HG03439 (cell line): ENCODE measurements around the gene NARF.

Experiments used
- ATAC-seq: cut with Tn5 transposase; IDR thresholded peaks from one replicate; pipeline ENCODE4 v1.9.1; 2021; ENCODE audit warnings: mild to moderate bottlenecking, moderate library complexity; ENCODE audit not compliant: unreplicated experiment

Gene NARF

DNA sequence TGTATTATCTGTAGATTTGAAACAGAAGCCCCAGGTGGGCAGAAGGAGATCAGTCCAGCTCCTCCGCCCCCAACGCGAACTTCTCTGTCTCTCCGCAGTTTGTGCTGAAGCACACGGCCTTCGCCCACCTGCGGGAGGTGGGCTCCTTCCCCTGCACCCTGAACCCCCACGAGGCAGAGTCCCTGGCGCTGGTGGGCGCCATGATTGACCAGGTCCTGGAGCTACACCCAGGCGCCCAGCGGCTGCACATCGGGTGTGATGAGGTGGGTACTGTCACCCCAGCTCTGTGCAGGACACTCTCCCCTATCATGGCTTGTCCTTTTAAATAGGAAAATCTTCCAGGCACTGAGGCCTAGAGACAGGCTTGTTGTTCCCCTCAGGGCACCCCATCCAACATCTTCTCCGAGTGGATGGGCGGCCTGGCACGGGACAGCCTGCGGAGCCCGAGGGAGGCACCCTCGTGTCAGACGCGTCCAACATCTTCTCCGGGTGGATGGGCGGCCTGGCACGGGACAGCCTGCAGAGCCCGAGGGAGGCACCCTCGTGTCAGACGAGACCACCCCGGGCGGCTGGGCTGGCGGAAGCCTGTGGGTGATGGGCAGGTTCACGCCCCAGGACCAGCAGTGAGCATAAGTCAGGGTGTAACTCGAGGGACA is 24.9 kb upstream of the NARF start:
- ATAC-seq = no peak

DNA sequence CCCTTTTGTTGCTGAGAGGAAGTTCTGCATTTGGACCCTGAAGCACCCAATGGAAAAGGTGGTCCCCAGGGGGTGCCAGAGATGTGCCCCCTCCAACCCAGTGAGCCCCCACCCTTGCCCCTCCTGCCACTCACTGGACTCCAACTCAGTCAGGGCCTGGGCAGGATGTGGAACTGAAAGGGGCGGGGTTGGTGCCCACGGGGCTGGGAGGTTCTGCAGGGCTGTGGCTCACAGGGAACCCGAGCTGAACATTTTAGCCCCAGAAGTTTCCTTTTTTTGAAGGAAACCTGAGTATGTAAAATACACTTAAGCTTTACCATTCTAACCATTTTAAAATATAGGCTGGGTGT is 24.4 kb upstream of the NARF start:
- no peak for ATAC-seq

DNA sequence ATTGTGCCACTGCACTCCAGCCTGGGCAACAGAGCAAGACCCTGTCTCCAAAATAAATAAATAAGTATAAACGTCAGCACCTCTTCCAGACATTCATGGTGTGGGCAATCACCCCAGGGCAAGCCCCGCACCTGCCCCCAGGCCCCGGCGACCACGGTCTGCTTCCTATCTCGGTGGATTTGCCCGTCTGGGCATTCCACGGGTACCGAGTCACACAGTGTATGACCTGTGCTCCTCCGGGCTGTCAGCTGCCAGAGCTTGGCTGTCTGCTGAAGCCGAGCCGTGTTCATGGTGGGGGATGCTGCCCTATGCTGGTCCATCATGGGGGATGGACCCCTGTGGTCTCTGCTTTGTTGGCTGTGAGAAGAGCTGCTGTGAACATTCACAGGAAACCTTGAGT is 23.4 kb upstream of the NARF start:
- ATAC-seq = no peak

DNA sequence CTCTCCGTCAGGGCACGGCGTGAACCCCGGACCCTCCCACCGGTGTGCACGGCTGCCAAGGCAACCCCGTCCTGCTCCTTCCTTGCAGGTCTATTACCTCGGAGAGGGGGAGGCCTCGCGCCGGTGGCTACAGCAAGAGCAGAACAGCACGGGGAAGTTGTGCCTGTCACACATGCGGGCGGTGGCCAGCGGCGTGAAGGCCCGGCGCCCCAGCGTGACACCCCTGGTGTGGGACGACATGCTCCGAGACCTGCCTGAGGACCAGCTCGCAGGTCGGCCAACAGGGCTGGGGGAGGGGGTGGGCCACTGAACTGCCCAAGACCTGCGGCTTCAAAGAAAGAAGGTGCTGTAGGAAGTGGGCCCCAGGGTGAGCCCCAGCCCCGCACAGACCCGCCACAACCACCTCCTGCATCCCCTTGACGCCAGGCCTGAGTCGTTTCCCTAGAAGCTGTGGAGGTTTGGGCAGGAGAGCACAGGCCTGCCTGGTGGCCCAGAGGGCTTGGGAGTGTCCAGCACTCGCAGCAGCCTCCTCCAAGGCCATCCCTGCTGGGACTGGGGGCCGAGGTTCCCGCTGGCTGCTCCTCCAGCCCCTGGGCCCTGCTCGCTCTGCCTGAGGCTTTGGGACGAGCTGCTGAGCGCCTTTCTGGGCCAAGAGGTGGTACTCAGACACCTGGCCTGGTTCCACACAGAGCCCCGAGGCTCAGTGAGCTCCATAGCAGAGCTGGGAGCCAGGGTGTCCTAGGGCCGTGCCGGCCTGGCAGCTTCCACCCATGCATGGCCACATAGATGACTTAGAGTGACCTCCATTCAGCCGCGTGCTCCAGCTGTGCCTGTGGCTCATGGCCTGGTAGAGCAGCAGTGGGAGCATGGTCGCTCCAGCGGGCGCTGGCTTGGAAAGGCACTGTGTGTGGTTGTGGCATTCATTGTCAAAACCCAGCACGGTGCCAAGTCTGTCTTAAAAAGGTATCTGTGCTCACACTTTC is 22.6 kb upstream of the NARF start:
- no peak for ATAC-seq

DNA sequence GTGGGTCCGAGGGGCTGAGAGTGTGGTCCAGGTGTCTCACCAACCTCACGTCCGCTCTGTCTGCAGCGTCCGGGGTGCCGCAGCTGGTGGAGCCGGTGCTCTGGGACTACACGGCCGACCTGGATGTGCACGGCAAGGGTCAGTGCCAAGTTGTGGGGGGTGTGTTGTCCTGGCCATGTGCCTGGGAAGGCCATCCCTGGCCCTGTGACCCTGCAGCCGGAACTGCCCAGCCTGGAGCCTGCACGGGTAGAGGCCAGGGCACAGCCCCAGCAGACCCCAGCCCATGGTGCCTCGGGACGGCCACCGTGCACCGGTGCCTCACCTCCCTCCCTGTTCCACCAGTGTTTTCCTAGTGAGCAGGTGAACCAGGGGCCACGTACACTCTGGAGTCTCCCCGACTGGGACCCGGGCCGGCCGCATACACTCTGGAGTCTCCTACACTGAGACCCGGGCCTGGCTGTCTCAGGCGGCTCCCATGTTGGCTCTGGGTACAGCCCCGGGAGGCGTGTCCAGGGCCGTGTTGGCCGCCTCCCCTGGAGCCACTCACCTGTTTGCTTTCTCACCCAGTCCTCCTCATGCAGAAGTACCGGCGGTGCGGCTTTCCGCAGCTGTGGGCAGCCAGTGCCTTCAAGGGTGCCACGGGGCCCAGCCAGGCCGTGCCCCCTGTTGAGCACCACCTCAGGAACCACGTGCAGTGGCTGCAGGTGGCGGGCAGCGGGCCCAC is 21.8 kb upstream of the NARF start:
- no peak for ATAC-seq

DNA sequence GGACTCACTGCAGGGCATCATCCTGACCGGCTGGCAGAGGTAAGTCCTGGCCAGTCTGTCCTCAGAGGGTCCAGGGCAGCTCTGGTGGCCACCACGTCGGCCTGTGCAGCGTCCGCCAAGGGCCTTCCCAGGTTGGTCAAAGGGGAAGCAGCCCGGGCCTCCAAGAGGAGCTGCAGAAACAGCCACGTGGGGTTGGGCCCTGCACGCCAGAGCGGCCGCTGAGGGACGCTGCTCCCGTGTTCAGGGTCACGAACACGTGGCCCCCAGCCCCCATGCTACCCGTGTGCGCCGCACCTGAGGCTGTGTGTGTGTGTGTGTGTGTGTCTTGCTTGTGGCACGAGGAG is 21.2 kb upstream of the NARF start:
- ATAC-seq = no peak

DNA sequence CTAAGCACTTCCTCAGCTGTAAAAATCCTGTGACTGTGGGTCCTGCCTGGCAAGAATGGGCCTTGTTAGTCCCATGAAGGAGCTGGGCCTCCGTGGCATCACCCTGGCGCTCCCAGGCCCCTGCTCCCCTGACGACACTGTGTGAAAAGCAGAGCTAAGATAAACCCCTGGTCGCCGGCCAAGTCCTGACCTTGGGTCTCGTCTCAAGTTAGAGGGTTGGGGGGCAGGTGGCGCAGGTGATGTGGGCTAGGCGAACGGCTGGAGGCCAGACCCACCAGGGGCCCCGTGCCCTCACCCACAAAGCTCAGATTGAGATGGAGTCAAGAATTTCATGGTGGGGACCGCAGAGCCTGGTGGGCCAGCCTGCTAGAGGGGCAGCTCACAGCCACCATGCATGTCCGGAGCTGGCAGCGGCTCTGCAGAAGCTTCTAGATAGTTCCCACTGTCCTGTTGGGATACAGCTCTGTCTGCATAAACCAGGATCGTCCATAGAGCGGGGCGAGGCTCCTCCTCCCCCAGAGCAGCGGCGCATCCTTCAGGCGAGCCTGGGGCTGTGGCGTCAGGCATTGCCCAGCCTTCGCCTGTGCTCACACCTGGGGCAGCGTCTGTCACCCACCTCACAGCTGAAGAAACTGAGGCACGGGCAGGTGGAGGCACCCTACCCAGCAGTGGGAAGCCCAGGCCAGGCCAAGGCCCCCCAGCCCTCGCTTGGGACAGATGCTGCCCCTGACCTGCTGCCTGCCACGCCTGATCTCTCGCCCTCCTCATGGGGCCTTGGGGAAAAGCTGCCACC is 19.9 kb upstream of the NARF start:
- no peak for ATAC-seq

DNA sequence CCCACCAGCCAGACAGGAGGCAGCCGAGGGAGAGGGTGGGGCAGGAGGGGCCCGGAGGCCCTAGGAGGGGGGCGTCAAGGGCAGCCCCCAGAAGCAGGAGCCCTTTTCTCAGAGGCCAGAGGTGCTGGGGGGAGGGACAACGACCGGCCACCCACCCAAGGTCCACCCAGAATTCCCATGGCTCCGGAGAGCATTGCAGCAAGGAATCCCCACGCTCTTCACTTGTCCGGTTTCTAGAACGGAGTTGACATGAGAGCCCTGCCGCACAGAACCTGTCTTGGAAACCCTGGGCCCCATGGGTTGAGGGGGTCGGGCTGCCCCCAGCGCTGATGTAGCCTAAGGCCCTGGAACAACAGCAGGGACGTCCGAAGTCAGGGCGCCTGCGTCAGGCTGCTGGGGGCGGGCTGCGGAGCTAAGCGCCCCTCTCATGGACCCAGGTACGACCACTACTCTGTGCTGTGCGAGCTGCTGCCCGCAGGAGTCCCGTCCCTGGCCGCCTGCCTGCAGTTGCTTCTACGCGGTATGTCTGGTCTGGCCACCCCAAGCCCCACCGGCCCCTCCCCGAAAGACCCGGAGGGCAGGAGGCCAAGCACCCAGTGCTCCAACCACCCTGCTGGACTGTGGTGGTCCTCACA is 19.2 kb upstream of the NARF start:
- ATAC-seq = no peak

DNA sequence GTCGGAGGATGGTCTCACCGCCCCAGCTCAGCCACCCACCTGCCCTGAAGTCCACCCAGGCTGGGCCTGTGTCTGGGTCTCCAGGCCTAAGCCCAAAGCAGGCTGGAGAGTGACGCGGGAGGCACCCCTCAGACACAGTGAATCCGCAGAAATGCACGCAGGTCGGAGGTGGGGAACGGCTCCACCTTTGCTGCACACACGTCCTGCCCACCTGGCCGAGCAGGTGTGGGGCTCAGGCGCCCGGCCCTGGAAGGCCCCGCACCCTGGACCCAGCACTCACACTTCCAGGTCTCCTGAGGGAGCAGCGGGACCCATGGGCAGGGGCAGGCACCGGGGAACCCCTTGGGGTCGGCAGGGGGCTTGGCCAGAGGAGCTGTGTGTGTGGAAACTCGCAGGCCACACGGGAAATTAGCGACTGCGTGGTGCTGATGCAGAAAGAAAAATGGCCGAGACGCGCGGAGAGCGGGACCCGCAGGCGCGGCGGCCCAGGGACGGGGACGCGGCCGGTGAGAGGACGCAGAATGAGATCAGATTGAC is 18.6 kb upstream of the NARF start:
- ATAC-seq = no peak

DNA sequence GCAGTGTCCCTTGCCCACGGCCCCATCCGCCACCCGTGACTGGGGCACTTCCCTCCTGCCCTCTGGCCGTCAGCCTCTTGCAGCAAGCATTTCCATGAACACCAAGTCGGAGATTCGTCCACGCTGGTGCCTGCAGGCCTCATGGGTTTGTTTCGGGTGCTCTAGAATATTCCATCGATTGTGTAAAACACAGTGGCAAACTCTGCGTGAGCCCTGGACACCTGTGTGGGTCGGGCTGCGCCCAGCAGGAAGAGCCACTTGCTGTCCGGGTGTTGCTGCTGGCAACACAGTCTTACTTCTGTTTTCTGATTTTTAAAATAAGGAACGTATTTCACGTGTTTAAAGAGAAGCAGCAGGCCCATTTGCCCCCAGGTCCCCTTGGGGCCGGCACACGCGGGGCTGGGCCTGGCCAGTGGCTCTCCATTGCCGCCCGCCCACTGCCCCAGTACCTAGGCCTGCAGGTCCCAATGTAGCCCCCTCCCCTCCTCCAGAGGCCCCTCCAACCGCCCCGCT is 18.0 kb upstream of the NARF start:
- no peak for ATAC-seq

DNA sequence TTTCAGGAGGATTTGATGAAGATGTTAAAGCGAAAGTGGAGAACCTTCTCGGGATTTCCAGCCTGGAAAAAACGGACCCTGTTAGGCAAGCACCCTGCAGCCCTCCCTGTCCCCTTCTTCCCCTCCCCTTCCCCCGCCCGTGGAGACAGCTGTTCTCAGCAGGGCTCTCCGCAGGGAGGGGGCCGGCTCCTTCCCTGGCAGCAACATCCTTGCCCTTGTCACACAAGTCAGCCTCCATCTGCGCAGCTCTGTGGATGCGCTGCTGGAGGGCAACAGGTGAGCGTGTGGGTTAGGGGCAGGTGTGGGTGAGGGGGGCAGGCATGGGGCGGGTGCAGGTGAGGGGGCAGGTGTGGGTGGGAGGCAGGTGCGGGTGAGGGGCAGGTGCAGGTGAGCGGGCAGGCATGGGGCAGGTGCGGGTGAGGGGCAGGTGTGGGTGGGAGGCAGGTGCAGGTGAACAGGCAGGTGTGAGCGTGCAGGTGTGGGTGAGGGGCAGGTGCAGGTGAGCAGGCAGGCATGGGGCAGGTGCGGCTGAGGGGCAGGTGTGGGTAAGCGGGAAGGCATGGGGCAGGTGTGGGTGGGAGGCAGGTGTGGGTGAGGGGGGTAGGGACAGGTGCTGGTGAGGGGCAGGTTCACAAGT is 17.4 kb upstream of the NARF start:
- no peak for ATAC-seq

DNA sequence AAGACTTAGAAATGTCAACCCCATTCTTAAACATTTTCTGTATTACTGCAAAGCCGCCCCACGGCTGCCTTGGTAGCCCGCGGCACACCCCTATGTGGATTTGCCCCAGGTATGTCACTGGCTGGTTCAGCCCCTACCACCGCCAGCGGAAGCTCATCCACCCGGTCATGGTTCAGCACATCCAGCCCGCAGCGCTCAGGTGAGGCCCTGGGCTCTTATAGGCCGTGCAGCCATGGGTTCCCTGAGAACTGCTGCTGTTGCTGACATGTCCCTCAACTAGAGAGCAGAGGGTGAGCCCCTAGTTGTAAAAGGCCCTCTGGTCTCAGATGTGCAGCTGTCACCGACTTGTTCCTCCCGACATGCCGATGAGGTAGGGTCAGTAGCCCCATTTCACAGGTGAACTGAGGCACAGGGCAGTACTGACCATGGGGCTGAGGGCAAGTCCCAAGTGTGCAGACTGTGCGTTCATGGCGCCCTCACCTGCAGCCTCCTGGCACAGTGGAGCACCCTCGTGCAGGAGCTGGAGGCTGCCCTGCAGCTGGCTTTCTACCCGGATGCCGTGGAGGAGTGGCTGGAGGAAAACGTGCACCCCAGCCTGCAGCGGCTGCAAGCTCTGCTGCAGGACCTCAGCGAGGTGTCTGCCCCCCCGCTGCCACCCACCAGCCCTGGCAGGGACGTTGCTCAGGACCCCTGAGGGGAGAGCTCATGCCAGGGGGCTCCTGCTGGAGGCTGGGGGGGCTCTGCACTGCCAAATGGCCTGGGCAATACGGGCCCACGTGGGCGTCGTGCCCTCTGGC is 16.7 kb upstream of the NARF start:
- no peak for ATAC-seq

DNA sequence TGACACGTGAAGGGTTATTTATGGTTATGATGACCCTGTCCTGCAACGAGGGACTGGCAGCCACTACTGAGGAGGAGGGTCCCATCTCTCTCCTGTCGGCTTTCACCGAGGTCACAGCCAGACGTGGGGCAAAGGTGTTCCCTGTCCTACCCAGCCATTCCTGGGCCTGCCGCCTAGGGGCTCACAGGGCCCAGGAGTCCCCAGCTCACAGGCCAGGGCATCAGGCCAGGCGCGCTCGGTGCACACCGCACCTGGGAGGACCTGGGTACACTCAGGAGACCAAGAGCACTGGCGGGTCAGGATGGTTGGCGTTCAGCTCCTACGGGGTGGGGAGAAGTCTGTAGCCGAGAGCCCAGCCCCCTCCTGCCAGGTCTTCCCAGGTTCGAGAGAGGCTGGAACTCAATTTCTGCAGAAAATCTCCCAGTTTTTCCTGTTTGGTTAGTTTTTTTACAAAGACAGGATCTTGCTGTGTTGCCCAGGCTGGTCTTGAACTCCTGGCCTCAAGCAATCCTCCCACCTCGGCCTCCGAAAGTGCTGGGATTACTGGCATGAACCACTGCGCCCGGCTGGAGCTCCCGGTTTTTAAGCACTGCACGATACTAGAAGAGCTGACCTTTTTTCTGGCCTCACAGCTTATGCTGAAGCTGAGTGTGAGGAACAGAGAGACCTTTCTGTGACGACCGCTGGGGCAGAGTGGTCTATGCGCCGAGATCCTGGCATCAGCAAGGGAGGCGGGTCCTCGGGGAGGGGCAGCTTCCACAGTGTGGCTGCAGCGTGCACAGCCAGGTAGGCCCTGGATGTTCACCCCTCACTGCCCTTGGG is 15.7 kb upstream of the NARF start:
- ATAC-seq = no peak

DNA sequence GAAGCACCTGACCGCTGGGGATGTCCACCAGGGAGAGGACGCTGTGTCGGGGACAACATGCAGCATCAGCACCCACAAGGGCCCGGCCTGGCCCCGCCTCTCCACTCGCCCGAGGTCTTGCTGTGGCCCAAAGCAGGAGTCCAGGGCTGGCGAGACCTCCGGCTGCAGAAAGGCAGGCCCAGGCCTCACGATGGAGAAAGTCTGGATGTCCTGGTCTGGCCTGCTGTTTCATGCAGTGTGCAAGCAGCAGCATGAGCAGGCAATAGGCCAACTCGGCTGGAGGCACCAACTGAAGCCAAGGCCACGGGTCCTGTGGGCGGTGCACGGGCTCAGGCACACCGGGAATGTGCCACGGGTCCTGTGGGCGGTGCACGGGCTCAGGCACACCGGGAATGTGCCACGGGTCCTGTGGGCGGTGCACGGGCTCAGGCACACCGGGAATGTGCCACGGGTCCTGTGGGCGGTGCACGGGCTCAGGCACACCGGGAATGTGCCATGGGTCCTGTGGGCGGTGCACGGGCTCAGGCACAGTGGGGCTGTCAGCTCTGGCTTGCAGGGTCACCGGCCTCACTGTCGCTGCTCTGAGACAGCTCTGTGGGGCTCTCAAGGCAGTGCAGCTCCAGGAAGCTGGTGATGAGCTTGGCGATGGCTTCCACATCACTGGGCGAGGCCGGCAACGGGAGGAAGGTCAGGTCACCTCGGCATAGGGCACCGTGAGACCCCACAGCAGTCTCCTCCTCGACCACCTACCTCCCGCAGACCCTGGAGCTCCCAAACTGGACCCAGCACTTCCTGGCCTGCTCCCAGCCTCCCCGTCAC is 14.9 kb upstream of the NARF start:
- no peak for ATAC-seq

DNA sequence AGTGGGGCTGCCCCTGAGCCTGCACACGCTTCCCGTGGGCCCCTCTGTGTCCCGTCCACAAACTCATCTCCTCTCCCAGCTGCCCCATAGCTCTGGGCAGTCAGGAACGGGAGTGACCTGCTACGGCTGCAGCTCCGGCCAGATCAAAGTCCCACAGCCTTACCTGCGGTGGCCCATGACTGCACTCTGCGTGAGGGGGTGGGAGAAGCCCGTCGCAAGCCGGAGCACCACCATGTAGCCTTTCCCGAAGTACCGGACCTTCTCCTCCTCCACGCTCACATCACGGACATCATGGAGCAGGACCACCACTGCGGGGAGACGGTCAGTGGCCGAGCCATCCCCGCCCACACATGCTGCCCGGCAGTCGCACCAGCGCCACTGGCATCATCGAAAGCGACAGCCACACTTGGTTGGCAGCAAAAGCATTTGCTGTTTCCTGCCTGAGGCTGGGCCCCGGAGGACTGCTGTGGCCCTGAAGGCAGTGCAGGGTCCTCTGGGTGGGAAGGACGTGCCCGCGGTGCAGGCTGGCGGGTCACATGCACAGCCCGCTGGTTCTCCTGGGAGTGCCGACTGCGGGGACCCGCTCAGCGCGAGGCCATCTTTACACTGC is 14.2 kb upstream of the NARF start:
- no peak for ATAC-seq

DNA sequence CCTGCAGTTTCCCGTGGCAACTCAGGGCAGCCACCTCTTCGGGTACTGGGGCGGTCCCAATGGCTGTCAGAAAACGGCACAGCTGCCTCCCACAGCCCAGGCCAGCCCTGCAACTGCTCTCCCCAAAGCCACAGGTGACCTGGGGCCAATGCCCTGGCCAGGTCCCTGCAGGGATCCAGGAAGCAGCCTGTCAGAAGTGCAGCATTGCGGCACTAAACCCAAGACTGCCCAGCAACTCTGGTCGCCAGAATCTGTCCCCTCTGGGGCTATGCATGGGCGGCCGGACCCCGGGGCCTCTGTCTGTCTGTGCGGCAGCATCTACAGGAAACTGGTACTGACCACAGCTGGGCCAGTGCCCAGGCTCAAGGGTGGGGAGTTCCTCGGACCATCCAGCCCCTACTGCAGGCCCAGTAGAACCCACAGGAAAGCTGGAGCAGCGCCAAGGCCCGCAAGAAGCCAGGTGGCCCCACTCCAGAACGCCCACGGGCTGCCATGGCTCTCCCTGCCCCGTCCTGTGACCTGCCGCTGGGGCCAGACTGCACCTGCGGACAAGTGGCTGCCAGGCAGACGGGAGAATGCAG is 13.5 kb upstream of the NARF start:
- no peak for ATAC-seq
